Gastroesophageal sphincter (tissue), 4 donors: Measurements from ENCODE around the gene SASH1. TPM values are rescaled to one million over a fixed set of nuclear protein-coding genes. Genes with fewer than 3 reads are reported as not detected.

Experiments
- ATAC-seq: fragments of 150-250 bp; one replicate; pipeline ENCODE4 v1.9.1; 2016; ENCODE audit warnings: mild to moderate bottlenecking, moderate library complexity
- H3K27ac ChIP-seq, 4 donors: fragments of 200-600 bp; sonication (generic) in 3 of 4; 1 replicate in 3 of 4; 2 replicates in 1 of 4; pipeline ENCODE4 v1.5.1; 2016 to 2019
- H3K27me3 ChIP-seq: fragments of 200-600 bp; sonication (generic); one replicate; pipeline ENCODE4 v1.5.1; 2019
- H3K36me3 ChIP-seq, 2 donors: fragments of 200-600 bp; sonication (generic); one replicate each; pipeline ENCODE4 v1.5.1; 2019; ENCODE audit warnings: control low read depth in 1 of 2
- H3K4me1 ChIP-seq, 3 donors: fragments of 200-600 bp; sonication (generic); 1 replicate in 2 of 3; 2 replicates in 1 of 3; pipeline ENCODE4 v1.5.1; 2016 to 2019; ENCODE audit warnings: control low read depth in 2 of 3
- H3K4me3 ChIP-seq, 2 donors: fragments of 200-600 bp; sonication (generic); one replicate each; pipeline ENCODE4 v1.5.1; 2019; ENCODE audit warnings: mild to moderate bottlenecking in 1 of 2, moderate library complexity in 1 of 2
- H3K9me3 ChIP-seq, 3 donors: fragments of 200-600 bp; sonication (generic); one replicate each; pipeline ENCODE4 v1.5.1; 2017 to 2019; ENCODE audit warnings: control low read depth in 2 of 3
- CTCF ChIP-seq, 4 experiments: fragments of 200-600 bp in 2 of 4; fragments of 450-650 bp in 2 of 4; sonication (generic) in 1 of 4; IDR thresholded peaks; one replicate each; pipeline ENCODE4 v1.5.1; 2017 to 2019; ENCODE audit warnings: antibody characterized with exemption in 4 of 4, mild to moderate bottlenecking in 2 of 4, moderate library complexity in 2 of 4
- EP300 ChIP-seq: sonication (generic); formaldehyde crosslinking; IDR thresholded peaks from one replicate; pipeline ENCODE4 v1.6.1; 2017; ENCODE audit warnings: antibody characterized with exemption, mild to moderate bottlenecking
- POLR2A ChIP-seq, 2 donors: fragments of 450-650 bp; IDR thresholded peaks; one replicate each; pipeline ENCODE4 v1.6.1; 2017; ENCODE audit warnings: antibody characterized with exemption in 2 of 2, mild to moderate bottlenecking in 2 of 2, moderate library complexity in 1 of 2
- POLR2AphosphoS5 ChIP-seq: sonication (generic); formaldehyde crosslinking; IDR thresholded peaks from one replicate; pipeline ENCODE4 v1.6.1; 2017; ENCODE audit warnings: antibody characterized with exemption
- WGBS, 2 donors: methylation state at CpG; one replicate each; pipeline ENCODE4 v1.1.5; 2018; ENCODE audit warnings: low coverage in 1 of 2; 5-methylcytosine and 5-hydroxymethylcytosine counted together
- total RNA-seq, 4 donors: library from RNA; depleted of rRNA; stranded (reverse); fragments of >200 nt; gene quantifications; one replicate each; pipeline ENCODE4 v1.1.0, GENCODE V29; 2016

SASH1 gene
- total RNA-seq, 4 donors from 2014 or later, result 48.9 to 78.9 (median 64.6) TPM

GRCh38 chr6:148530976-148531375, 188.3 kb downstream of the SASH1 start:
- 62 to 68% methylated on average over 4 of the region's 4 CpGs for whole genome bisulfite sequencing, 2 donors
- Histone ChIP-seq H3K27ac (peak overlapping the region in 3 of 4 donors; percentile 69 to 74 (median 74)), H3K27me3 (no peaks in the 10 kb centered on the region), H3K4me3 (peak overlapping the region in 1 of 2 donors; percentile 30), H3K36me3 (peaks cover 0 to 83% of the 10 kb centered on the region in 2 donors), H3K9me3 (no peaks in the 10 kb centered on the region), H3K4me1 (peaks cover 0 to 34% (median 3%) of the 10 kb centered on the region in 3 donors)
- TF ChIP-seq EP300 (no peak), POLR2AphosphoS5 (no peak), CTCF (IDR thresholded peaks at IDR 0.05) (no peak), POLR2A (IDR thresholded peaks at IDR 0.05) (no peak)
- no peak for ATAC-seq

GRCh38 chr6:148532698-148533097, 190.1 kb downstream of the SASH1 start:
- WGBS, 2 donors, result 79 to 100% methylated on average over 1 to 2 of the region's 13 CpGs
- H3K36me3 ChIP-seq, result peaks cover 0 to 82% of the 10 kb centered on the region in 2 donors

GRCh38 chr6:148533309-148534107, 190.9 kb downstream of the SASH1 start:
- Histone ChIP-seq H3K36me3 (peaks cover 0 to 82% of the 10 kb centered on the region in 2 donors), H3K4me1 (peaks cover 0 to 39% (median 3%) of the 10 kb centered on the region in 3 donors), H3K27ac (no peak overlapping the region), H3K27me3 (no peaks in the 10 kb centered on the region), H3K9me3 (no peaks in the 10 kb centered on the region), H3K4me3 (no peak overlapping the region)
- no peak for ATAC-seq
- TF ChIP-seq CTCF (IDR thresholded peaks at IDR 0.05) (no peak), EP300 (no peak), POLR2A (IDR thresholded peaks at IDR 0.05) (no peak), POLR2AphosphoS5 (no peak)
- 93% methylated on average over 14 to 16 of the region's 24 CpGs for WGBS, 2 donors

More at GRCh38 chr6:148532698-148533097, 190.1 kb downstream of the SASH1 start:
- H3K4me1 ChIP-seq, result peaks cover 0 to 32% (median 3%) of the 10 kb centered on the region in 3 donors
- H3K9me3 ChIP-seq, result no peaks in the 10 kb centered on the region
- H3K4me3 ChIP-seq, result no peak overlapping the region
- no peak for TF ChIP-seq CTCF (IDR thresholded peaks at IDR 0.05)
- TF ChIP-seq EP300, result no peak
- no peak for TF ChIP-seq POLR2A (IDR thresholded peaks at IDR 0.05)
- no peak for TF ChIP-seq POLR2AphosphoS5
- H3K27me3 ChIP-seq, result no peaks in the 10 kb centered on the region
- ATAC-seq, result no peak
- H3K27ac ChIP-seq, result no peak overlapping the region

- Histone ChIP-seq H3K27ac (no peak overlapping the region), H3K4me1 (peaks cover 0 to 29% (median 1%) of the 10 kb centered on the region in 3 donors), H3K36me3 (peaks cover 0 to 87% of the 10 kb centered on the region in 2 donors), H3K4me3 (no peak overlapping the region), H3K27me3 (no peaks in the 10 kb centered on the region), H3K9me3 (no peaks in the 10 kb centered on the region)
- TF ChIP-seq POLR2AphosphoS5 (no peak), CTCF (IDR thresholded peaks at IDR 0.05) (no peak), EP300 (no peak)
- no peak for ATAC-seq
- 88 to 100% methylated on average over 1 to 3 of the region's 6 CpGs for WGBS, 2 donors
Observed at GRCh38 chr6:148534871-148535270, 192.2 kb downstream of the SASH1 start.

- no peak overlapping the region for H3K27ac ChIP-seq
- 80 to 87% methylated on average over 6 to 7 of the region's 7 CpGs for WGBS, 2 donors
- H3K9me3 ChIP-seq, result no peaks in the 10 kb centered on the region
- ATAC-seq, result no peak
- H3K27me3 ChIP-seq, result no peaks in the 10 kb centered on the region
- no peak overlapping the region for H3K4me3 ChIP-seq
- peaks cover 0 to 92% of the 10 kb centered on the region in 2 donors for H3K36me3 ChIP-seq
- peaks cover 0 to 24% (median 0%) of the 10 kb centered on the region in 3 donors for H3K4me1 ChIP-seq
- TF ChIP-seq POLR2A (IDR thresholded peaks at IDR 0.05), result no peak
- no peak for TF ChIP-seq POLR2AphosphoS5
- no peak for TF ChIP-seq EP300
- TF ChIP-seq CTCF (IDR thresholded peaks at IDR 0.05), result no peak
Observed at GRCh38 chr6:148535381-148535780, 192.7 kb downstream of the SASH1 start.
